Loucy (cell line): ENCODE data around the gene TFG.

Experiments
- H2AFZ ChIP-seq: fragments of 200-600 bp; sonication (generic); 2 replicates; pipeline ENCODE4 v1.6.0; 2016; ENCODE audit warnings: antibody characterized with exemption, mild to moderate bottlenecking, low read length, moderate library complexity
- H3F3A ChIP-seq: fragments of 200-600 bp; 2 replicates; pipeline ENCODE4 v1.6.0; 2016; ENCODE audit warnings: antibody characterized with exemption, low read depth, mild to moderate bottlenecking
- H3K27me3 ChIP-seq: fragments of 200-600 bp; sonication (generic); 2 replicates; pipeline ENCODE4 v1.6.1; 2014; ENCODE audit warnings: low read length, mild to moderate bottlenecking; ENCODE audit not compliant: insufficient read depth, poor library complexity, severe bottlenecking
- H3K36me3 ChIP-seq: fragments of 200-600 bp; sonication (generic); 2 replicates; pipeline ENCODE4 v1.6.1; 2016; ENCODE audit warnings: low read length; ENCODE audit not compliant: insufficient read depth
- H3K4me1 ChIP-seq: fragments of 200-600 bp; sonication (generic); 2 replicates; pipeline ENCODE4 v1.5.1; 2014; ENCODE audit warnings: low read length, mild to moderate bottlenecking; ENCODE audit not compliant: insufficient read depth, poor library complexity, severe bottlenecking
- H3K4me2 ChIP-seq: fragments of 200-600 bp; sonication (generic); 2 replicates; pipeline ENCODE4 v1.6.0; 2014; ENCODE audit warnings: antibody characterized with exemption, low read length, low read depth, mild to moderate bottlenecking; ENCODE audit not compliant: poor library complexity, severe bottlenecking
- H3K4me3 ChIP-seq: fragments of 200-600 bp; sonication (generic); 2 replicates; pipeline ENCODE4 v1.5.1; 2014; ENCODE audit warnings: low read length, mild to moderate bottlenecking, mixed read lengths; ENCODE audit not compliant: poor library complexity, severe bottlenecking
- H3K79me2 ChIP-seq: fragments of 200-600 bp; sonication (generic); 2 replicates; pipeline ENCODE4 v1.6.1; 2014; ENCODE audit warnings: low read length; ENCODE audit not compliant: insufficient read depth
- H3K9ac ChIP-seq: fragments of 200-600 bp; sonication (generic); 2 replicates; pipeline ENCODE4 v1.6.0; 2014; ENCODE audit warnings: mild to moderate bottlenecking, low read depth, low read length, moderate library complexity; ENCODE audit not compliant: poor library complexity, severe bottlenecking
- H3K9me2 ChIP-seq: fragments of 200-600 bp; sonication (generic); replicated peaks from 2 replicates; pipeline ENCODE4 v1.6.1; 2016; ENCODE audit warnings: low read depth, low read length, mixed read lengths
- H3K9me3 ChIP-seq: fragments of 200-600 bp; sonication (generic); 2 replicates; pipeline ENCODE4 v1.6.1; 2014; ENCODE audit warnings: mild to moderate bottlenecking, antibody characterized with exemption, low read length, low read depth; ENCODE audit not compliant: insufficient read depth
- H4K20me1 ChIP-seq: fragments of 200-600 bp; sonication (generic); 2 replicates; pipeline ENCODE4 v1.6.0; 2014; ENCODE audit warnings: antibody characterized with exemption, low read length, mild to moderate bottlenecking; ENCODE audit not compliant: insufficient read depth, poor library complexity, severe bottlenecking
- EZH2phosphoT487 ChIP-seq: fragments of 200-600 bp; IDR thresholded peaks from 2 replicates; pipeline ENCODE4 v1.6.1; 2018; ENCODE audit warnings: antibody characterized with exemption, mild to moderate bottlenecking, moderate library complexity, borderline replicate concordance
- TF ChIP-seq, protein P1 (sequence below): fragments of 200-600 bp; sonication (generic); conservative IDR thresholded peaks from 2 replicates; pipeline ENCODE4 v1.5.1; 2014; ENCODE audit warnings: mild to moderate bottlenecking, antibody characterized with exemption, low read length

Gene TFG

DNA sequence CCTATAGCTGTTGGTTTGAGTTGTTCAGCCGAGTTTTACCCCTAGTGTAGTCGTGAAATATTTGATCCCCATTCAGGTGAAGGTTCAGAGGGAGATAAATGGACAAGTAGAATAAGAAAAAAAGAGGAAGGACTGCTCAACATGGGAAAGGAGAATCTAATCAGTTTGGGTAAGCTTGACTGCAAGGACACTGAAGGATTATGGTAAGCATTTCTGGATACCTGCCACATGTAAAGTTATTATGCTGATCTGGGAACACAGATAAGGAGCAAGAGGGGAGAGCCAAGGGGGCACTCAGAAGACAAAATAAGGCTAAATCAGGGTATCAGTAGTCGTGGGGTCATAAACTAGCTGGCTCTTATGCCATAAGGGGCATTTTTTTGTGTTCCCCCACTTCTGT, 49.9 kb downstream of the TFG start:
- H3K79me2 ChIP-seq = no peaks in the 10 kb centered on the region
- no peak overlapping the region for H3K4me3 ChIP-seq
- H3K4me1 ChIP-seq = peaks cover 9% of the 10 kb centered on the region
- no peaks in the 10 kb centered on the region for H3K9me2 ChIP-seq
- H2AFZ ChIP-seq = no peak overlapping the region
- no peak overlapping the region for H3K9ac ChIP-seq
- no peaks in the 10 kb centered on the region for H3K9me3 ChIP-seq
- no peak overlapping the region for H3K4me2 ChIP-seq
- no peak for TF ChIP-seq EZH2phosphoT487
- TF ChIP-seq, protein P1, sequence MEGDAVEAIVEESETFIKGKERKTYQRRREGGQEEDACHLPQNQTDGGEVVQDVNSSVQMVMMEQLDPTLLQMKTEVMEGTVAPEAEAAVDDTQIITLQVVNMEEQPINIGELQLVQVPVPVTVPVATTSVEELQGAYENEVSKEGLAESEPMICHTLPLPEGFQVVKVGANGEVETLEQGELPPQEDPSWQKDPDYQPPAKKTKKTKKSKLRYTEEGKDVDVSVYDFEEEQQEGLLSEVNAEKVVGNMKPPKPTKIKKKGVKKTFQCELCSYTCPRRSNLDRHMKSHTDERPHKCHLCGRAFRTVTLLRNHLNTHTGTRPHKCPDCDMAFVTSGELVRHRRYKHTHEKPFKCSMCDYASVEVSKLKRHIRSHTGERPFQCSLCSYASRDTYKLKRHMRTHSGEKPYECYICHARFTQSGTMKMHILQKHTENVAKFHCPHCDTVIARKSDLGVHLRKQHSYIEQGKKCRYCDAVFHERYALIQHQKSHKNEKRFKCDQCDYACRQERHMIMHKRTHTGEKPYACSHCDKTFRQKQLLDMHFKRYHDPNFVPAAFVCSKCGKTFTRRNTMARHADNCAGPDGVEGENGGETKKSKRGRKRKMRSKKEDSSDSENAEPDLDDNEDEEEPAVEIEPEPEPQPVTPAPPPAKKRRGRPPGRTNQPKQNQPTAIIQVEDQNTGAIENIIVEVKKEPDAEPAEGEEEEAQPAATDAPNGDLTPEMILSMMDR = no peak
- no peaks in the 10 kb centered on the region for H3F3A ChIP-seq
- no peaks in the 10 kb centered on the region for H4K20me1 ChIP-seq
- no peaks in the 10 kb centered on the region for H3K27me3 ChIP-seq
- H3K36me3 ChIP-seq = peaks cover 9% of the 10 kb centered on the region; the same call in 1 of the 2 replicates

DNA sequence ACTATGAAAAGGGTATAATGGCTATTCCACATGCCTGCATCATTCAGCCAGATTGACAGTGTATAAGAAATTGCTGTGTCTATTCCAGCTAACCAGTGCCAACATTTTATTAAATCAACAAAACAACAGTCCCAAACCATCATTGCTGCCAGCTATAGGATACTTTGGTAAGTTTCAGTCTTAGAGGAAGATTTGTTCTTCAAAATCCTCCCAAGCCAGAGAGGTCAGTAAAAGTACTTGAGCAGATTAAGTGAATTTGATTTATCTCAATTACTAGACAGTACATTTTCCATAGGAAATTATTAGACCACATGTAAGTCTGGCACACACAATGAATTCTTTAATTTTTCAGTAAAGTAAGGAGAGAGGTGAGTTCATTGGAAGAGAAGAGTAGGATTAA, 50.7 kb downstream of the TFG start:
- no peak overlapping the region for H3K4me2 ChIP-seq
- no peak overlapping the region for H3K9ac ChIP-seq
- peaks cover 3% of the 10 kb centered on the region; the same call in 1 of the 2 replicates for H3K36me3 ChIP-seq
- H3K9me3 ChIP-seq = no peaks in the 10 kb centered on the region
- no peaks in the 10 kb centered on the region for H3K27me3 ChIP-seq
- no peaks in the 10 kb centered on the region for H3K9me2 ChIP-seq
- no peaks in the 10 kb centered on the region for H4K20me1 ChIP-seq
- H3K79me2 ChIP-seq = no peaks in the 10 kb centered on the region
- TF ChIP-seq EZH2phosphoT487 = no peak
- TF ChIP-seq, protein P1 = no peak
- H2AFZ ChIP-seq = no peak overlapping the region
- no peak overlapping the region for H3K4me3 ChIP-seq
- peaks cover 9% of the 10 kb centered on the region for H3K4me1 ChIP-seq
- no peaks in the 10 kb centered on the region for H3F3A ChIP-seq

DNA sequence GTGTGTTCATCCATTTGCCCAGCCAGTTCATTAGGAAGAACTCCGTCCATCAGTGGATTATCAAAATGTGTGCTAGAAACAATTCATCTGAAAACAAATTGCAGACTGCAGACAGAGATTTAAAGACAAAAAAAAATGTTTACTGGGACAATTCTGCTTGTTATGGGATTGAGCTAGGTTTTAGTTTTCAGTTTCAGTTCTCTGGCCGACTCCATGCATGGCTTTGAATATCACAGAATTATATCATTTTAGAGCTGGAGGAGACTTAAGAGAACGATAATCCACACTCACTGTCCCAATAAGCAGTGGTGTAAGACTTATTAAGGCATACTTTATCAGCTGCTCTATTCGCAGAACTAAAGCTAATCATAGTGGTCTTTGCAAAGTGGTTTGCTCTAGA, 51.1 kb downstream of the TFG start:
- peaks cover 9% of the 10 kb centered on the region for H3K4me1 ChIP-seq
- H3K4me3 ChIP-seq = no peak overlapping the region
- no peaks in the 10 kb centered on the region for H3K9me2 ChIP-seq
- H3F3A ChIP-seq = no peaks in the 10 kb centered on the region
- no peak for TF ChIP-seq EZH2phosphoT487
- TF ChIP-seq, protein P1 = no peak
- no peak overlapping the region for H2AFZ ChIP-seq
- no peaks in the 10 kb centered on the region for H3K36me3 ChIP-seq
- no peak overlapping the region for H3K9ac ChIP-seq
- no peaks in the 10 kb centered on the region for H3K27me3 ChIP-seq
- H4K20me1 ChIP-seq = no peaks in the 10 kb centered on the region
- H3K4me2 ChIP-seq = no peak overlapping the region
- no peaks in the 10 kb centered on the region for H3K9me3 ChIP-seq
- H3K79me2 ChIP-seq = no peaks in the 10 kb centered on the region
